HepG2 (cell line): ENCODE results near the gene TBC1D16. TPM values are rescaled to one million over a fixed set of nuclear protein-coding genes. Genes with fewer than 3 reads are reported as not detected.

ENCODE experiments used
- BORCS8-MEF2B ChIP-seq: sonication (generic); formaldehyde crosslinking; IDR thresholded peaks from 2 replicates; pipeline ENCODE4 v1.8.0; 2022; ENCODE audit warnings: mild to moderate bottlenecking, missing genetic modification reagents
- GMEB2 ChIP-seq: IDR thresholded peaks from 2 replicates; pipeline ENCODE4 v1.6.1; 2016; ENCODE audit warnings: missing biosample characterization, missing genetic modification reagents, low read depth
- KLF13 ChIP-seq: sonication (generic); formaldehyde crosslinking; IDR thresholded peaks from 2 replicates; pipeline ENCODE4 v1.4.0; 2020; ENCODE audit warnings: mild to moderate bottlenecking, missing genetic modification reagents
- KLF9 ChIP-seq: IDR thresholded peaks from 2 replicates; pipeline ENCODE4 v1.6.1; 2016; ENCODE audit warnings: low read depth
- MED8 ChIP-seq: sonication (generic); formaldehyde crosslinking; IDR thresholded peaks from 2 replicates; pipeline ENCODE4 v1.8.1; 2023; ENCODE audit warnings: mild to moderate bottlenecking, missing genetic modification reagents; ENCODE audit not compliant: insufficient replicate concordance
- NFIC ChIP-seq: IDR thresholded peaks from 2 replicates; pipeline ENCODE4 v1.6.1; 2012; ENCODE audit warnings: mild to moderate bottlenecking, low read length, inconsistent platforms
- NFYC ChIP-seq: IDR thresholded peaks from 2 replicates; pipeline ENCODE4 v1.6.1; 2016; ENCODE audit warnings: missing genetic modification reagents, missing compliant biosample characterization
- NPAS2 ChIP-seq: sonication (generic); formaldehyde crosslinking; IDR thresholded peaks from 2 replicates; pipeline ENCODE4 v1.8.0; 2022; ENCODE audit warnings: mild to moderate bottlenecking, missing genetic modification reagents, borderline replicate concordance
- SIN3A ChIP-seq: IDR thresholded peaks from 2 replicates; pipeline ENCODE4 v1.6.1; 2011; ENCODE audit warnings: low read depth, mild to moderate bottlenecking, control low read depth, low read length, borderline replicate concordance
- SP4 ChIP-seq: sonication (generic); formaldehyde crosslinking; IDR thresholded peaks from 2 replicates; pipeline ENCODE4 v1.8.1; 2023; ENCODE audit warnings: mild to moderate bottlenecking, missing genetic modification reagents
- SSRP1 ChIP-seq: IDR thresholded peaks from 2 replicates; pipeline ENCODE4 v1.6.1; 2016; ENCODE audit warnings: control low read depth
- TOPORS ChIP-seq: sonication (generic); formaldehyde crosslinking; IDR thresholded peaks from 2 replicates; pipeline ENCODE4 v1.8.0; 2023; ENCODE audit warnings: mild to moderate bottlenecking, missing genetic modification reagents
- ZBED4 ChIP-seq: sonication (generic); formaldehyde crosslinking; IDR thresholded peaks from 2 replicates; pipeline ENCODE4 v1.4.0; 2020; ENCODE audit warnings: missing genetic modification reagents, borderline replicate concordance
- ZFP1 ChIP-seq: IDR thresholded peaks from 2 replicates; pipeline ENCODE4 v1.6.1; 2016
- ZNF17 ChIP-seq: sonication (generic); formaldehyde crosslinking; IDR thresholded peaks from 2 replicates; pipeline ENCODE4 v1.5.0; 2020; ENCODE audit warnings: mild to moderate bottlenecking, missing genetic modification reagents
- ZNF18 ChIP-seq: sonication (generic); formaldehyde crosslinking; IDR thresholded peaks from 2 replicates; pipeline ENCODE4 v1.8.0; 2022; ENCODE audit warnings: mild to moderate bottlenecking, missing genetic modification reagents; ENCODE audit not compliant: insufficient replicate concordance
- ZNF432 ChIP-seq: sonication (generic); formaldehyde crosslinking; IDR thresholded peaks from 2 replicates; pipeline ENCODE4 v1.5.0; 2020; ENCODE audit warnings: missing genetic modification reagents, mild to moderate bottlenecking, borderline replicate concordance
- ZNF44 ChIP-seq: sonication (generic); formaldehyde crosslinking; IDR thresholded peaks from 2 replicates; pipeline ENCODE4 v1.5.1; 2020; ENCODE audit warnings: mild to moderate bottlenecking, missing genetic modification reagents
- ZNF550 ChIP-seq: sonication (generic); formaldehyde crosslinking; IDR thresholded peaks from 2 replicates; pipeline ENCODE4 v1.4.0; 2020; ENCODE audit warnings: mild to moderate bottlenecking, missing genetic modification reagents, borderline replicate concordance
- ZNF740 ChIP-seq: sonication (generic); formaldehyde crosslinking; IDR thresholded peaks from 2 replicates; pipeline ENCODE4 v1.4.0; 2020; ENCODE audit warnings: missing genetic modification reagents
- ZNF773 ChIP-seq: sonication (generic); formaldehyde crosslinking; IDR thresholded peaks from 2 replicates; pipeline ENCODE4 v1.4.0; 2020; ENCODE audit warnings: missing genetic modification reagents, borderline replicate concordance
- ZNF775 ChIP-seq: sonication (generic); formaldehyde crosslinking; IDR thresholded peaks from 2 replicates; pipeline ENCODE4 v1.4.0; 2020; ENCODE audit warnings: missing genetic modification reagents, mild to moderate bottlenecking, moderate library complexity, borderline replicate concordance
- ZSCAN5A ChIP-seq: sonication (generic); formaldehyde crosslinking; IDR thresholded peaks from 2 replicates; pipeline ENCODE4 v1.8.0; 2022; ENCODE audit warnings: mild to moderate bottlenecking, missing genetic modification reagents, borderline replicate concordance
- polyA plus RNA-seq, 8 experiments: library from polyadenylated mRNA; depleted of rRNA in 3 of 8; stranded (reverse) in 7 of 8; unstranded in 1 of 8; fragments of >200 nt; fragmentation: Illumina TruSeq in 4 of 8; extraction: Trizol in 4 of 8; gene quantifications; 2 replicates each; pipeline versions ENCODE4 v1.2.1 to v1.2.3, GENCODE V29; 2011 to 2016; ENCODE audit warnings: low read depth in 4 of 8, missing spikeins in 1 of 8, mixed read lengths in 1 of 8; ENCODE audit not compliant: insufficient read depth in 1 of 8
- total RNA-seq, 5 experiments: library from RNA; depleted of rRNA; stranded (reverse); fragments of >200 nt; fragmentation: Illumina TruSeq; extraction: Trizol; gene quantifications; 2 replicates each; pipeline ENCODE4 v1.2.3, GENCODE V29; 2016; ENCODE audit warnings: low read depth in 1 of 5

Gene TBC1D16
- total and polyA plus RNA-seq, 2 of the 13 experiments (the other 11 are each of a cell fraction or from before 2014, with no cell fraction given), result 14.9 to 24.9 TPM

GRCh38 chr17:79926142-79926604 is 109.5 kb downstream of the TBC1D16 start (continued):
- TF ChIP-seq ZSCAN5A (CRISPR knock-in tag), result no peak
- no peak for TF ChIP-seq SP4
- TF ChIP-seq ZNF773 (CRISPR knock-in tag), result no peak
- TF ChIP-seq KLF13 (CRISPR knock-in tag), result no peak
- no peak for TF ChIP-seq ZNF432 (CRISPR knock-in tag)
- TF ChIP-seq NFIC, result 0 out of 2 replicates have a peak, but pooled peaks have one; percentile 73
- no peak for TF ChIP-seq NPAS2 (CRISPR knock-in tag)
- no peak for TF ChIP-seq GMEB2 (CRISPR knock-in tag)
- no peak for TF ChIP-seq SIN3A
- no peak; the same call in 1 of the 2 replicates for TF ChIP-seq NFYC (CRISPR knock-in tag)
- no peak; the same call in 1 of the 2 replicates for TF ChIP-seq ZNF775 (CRISPR knock-in tag)
- TF ChIP-seq ZFP1 (CRISPR knock-in tag), result no peak; the same call in 1 of the 2 replicates
- TF ChIP-seq ZNF550, result no peak
- TF ChIP-seq ZNF44, result no peak
- no peak for TF ChIP-seq ZNF18
- TF ChIP-seq TOPORS (CRISPR knock-in tag), result no peak
- TF ChIP-seq MED8, result peak; percentile 71
- TF ChIP-seq SSRP1 (CRISPR knock-in tag), result no peak
- no peak for TF ChIP-seq BORCS8-MEF2B
- TF ChIP-seq ZNF17, result no peak
- no peak for TF ChIP-seq KLF9
- peak; percentile 97 for TF ChIP-seq ZNF740 (CRISPR knock-in tag)
- TF ChIP-seq ZBED4 (CRISPR knock-in tag), result 0 out of 2 replicates have a peak, but pooled peaks have one; percentile 19
